HG02970 (cell line): ENCODE results near the gene NFYC.
"Not testable (repeated sequence)": the region's sequence is repeated elsewhere in the genome, so short reads cannot be mapped to it uniquely, and the experiment has no call there.

Source experiments
- ATAC-seq: cut with Tn5 transposase; IDR thresholded peaks from one replicate; pipeline ENCODE4 v1.9.1; 2021; ENCODE audit warnings: mild to moderate bottlenecking, moderate library complexity, moderate number of reproducible peaks; ENCODE audit not compliant: unreplicated experiment, low FRiP score

NFYC gene

GRCh38 chr1:40664791-40665190 is 26.7 kb upstream of the NFYC start:
- no peak for ATAC-seq

DNA sequence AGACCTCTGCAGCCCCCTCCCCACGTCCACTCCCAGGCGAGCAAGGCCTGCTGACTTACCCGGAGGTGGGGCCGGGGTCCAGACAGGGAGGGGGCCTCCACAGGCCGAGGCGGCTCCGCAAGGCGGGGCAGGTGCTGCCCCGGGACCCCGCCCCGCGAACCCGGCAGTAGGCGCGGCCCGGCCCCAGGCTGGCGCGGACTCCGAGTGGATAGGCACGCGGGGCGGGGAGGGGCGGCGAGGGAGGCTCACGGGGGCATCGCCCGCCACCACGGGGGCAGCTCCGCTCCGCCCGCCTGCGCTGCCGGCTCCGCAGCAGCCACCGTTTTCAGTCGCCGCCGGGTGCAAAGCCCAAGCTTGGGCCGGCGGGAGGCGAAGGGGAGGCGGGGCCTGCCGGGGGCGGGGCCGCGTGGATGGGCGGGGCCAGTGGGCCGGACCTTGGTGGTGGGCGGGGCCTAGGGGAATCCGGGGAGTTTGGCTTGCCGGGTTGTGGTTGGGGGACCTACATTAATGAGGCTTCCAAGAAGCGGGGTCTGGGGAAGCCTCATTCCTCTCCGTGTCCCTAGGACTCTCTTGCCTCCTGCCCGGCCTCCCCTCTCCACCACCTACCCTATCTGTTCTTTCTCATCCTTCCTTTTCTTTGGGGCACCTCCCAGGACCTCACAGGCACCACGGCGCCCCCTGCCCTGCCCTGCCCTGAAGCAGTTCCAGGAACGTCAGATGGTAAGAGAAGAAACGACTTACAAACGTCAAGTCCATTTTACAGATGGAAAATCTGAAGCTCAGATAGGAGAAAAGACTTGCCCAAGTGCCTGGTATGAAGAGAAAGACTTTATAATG is 26.0 kb upstream of the NFYC start, which contains the start of gene RIMS3:
Gene RIMS3, minus strand, starts transcription at position 348 of the 837 bp plus-strand sequence. CDS start 23,757 bp downstream, outside the sequence.
- peak; percentile 69 for ATAC-seq

DNA sequence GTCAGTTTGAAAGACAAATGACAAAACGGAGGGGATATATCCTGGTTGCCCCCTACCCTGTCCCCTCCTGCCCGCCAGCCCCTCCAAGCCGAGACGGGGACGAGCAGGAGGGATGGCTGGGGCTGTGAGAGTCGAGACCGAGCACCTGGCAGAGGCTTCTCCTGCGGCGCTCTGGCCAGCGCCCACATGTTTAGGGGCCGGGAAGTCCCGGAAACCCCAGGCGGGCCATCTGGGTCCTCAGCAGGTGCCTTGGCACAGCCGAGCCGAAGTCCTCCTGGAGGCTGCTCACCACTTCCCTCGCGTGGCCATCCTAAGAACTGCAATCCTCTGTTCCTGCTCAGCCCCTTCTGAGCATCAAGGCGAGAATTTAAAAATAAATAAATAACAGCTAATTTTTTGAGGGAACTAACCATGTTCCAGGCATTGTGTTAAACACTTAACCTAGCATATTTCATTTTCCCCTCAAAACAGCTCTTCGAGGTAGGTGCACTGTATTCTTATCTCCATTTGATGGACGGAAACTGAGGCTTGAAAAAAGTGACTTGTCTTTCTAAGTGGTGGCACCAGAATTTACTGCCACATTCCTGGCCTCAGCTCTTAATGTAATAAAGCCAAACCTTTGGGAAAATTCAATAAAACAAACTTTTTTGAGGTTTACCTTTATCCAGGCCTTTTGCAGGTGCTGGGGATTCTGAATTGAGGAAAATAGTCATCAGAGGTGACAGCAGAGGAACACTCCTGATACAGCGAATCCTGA is 22.6 kb upstream of the NFYC start:
- no peak for ATAC-seq

GRCh38 chr1:40673452-40673851 is 18.1 kb upstream of the NFYC start:
- ATAC-seq, result no peak

GRCh38 chr1:40676501-40676900 is 15.0 kb upstream of the NFYC start:
- no peak for ATAC-seq

DNA sequence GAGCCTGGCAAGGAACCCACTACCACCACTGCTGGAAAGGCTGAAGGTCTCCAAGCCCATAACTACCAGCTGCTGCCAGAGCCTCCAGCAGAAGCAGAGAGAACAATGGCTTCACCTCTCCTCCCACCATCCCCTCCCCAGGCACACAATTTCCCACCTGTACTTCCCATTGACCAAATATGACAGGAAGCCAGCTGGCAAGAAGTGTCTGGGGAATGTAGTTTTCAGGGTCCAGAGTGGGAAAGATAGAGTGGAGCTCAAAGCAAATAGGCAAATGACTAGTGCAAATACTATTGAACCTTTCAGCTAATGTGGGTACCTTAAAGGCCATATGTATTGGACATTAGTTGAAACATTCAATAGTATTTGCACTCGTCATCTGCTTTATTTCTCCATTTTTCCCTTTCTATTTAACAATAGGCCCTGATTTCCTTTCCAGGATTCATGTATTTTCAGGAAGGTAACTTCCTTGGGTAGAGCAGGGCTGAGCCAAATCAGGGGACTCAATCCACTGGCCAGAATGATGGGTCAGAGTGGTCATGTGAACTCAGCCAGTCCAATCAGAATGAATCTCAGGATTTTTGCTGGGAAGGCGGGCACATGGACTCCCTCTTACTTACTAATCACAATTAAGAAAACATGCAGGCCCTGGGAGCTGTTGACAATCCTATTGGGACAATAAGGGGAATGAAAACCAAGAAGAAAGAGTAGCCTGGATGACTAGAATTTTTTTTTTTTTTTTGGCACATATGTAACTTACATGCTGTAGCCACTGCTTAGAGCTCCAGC is 12.1 kb upstream of the NFYC start:
- ATAC-seq, result no peak

- no peak for ATAC-seq
Measured at GRCh38 chr1:40684669-40685068, 6.8 kb upstream of the NFYC start.

GRCh38 chr1:40687059-40687458 is 4.4 kb upstream of the NFYC start:
- no peak for ATAC-seq

DNA sequence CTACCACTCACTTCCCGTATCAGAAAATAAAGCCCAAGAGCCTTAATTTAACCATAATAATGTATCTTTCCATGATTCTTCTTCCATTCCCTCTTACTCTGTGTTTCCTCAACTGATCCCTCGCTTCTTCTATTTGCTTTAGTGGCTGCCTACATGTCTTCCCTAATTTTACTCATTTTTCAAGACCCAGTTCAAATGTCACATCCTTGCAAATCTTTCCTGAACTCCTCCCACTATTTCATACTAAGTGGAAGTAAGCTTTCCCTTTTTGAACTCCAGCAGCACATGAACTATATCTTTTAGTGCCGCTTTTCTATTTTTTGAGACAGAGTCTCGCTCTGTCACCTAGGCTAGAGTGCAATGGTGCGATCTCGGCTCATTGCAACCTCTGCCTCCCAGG is 3.8 kb upstream of the NFYC start:
- no peak for ATAC-seq

DNA sequence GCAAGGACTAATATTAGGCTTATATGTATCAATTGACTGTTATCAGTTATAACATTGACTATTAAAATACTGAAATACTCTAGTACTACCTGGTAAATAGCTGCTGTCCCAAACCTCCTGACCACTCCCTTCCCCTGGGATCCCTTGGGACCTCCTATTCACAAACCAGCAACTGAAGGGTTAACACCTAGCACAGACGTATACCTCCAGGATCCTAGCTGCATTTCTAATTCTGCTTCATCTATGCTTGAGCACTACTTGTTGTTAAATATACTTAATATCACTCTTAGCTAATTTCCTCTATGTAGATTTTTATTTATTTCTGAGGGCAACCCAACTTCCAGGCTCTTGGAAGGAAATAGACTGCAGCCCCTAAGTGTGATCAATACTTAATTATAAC is 1.8 kb upstream of the NFYC start:
- ATAC-seq, result no peak

DNA sequence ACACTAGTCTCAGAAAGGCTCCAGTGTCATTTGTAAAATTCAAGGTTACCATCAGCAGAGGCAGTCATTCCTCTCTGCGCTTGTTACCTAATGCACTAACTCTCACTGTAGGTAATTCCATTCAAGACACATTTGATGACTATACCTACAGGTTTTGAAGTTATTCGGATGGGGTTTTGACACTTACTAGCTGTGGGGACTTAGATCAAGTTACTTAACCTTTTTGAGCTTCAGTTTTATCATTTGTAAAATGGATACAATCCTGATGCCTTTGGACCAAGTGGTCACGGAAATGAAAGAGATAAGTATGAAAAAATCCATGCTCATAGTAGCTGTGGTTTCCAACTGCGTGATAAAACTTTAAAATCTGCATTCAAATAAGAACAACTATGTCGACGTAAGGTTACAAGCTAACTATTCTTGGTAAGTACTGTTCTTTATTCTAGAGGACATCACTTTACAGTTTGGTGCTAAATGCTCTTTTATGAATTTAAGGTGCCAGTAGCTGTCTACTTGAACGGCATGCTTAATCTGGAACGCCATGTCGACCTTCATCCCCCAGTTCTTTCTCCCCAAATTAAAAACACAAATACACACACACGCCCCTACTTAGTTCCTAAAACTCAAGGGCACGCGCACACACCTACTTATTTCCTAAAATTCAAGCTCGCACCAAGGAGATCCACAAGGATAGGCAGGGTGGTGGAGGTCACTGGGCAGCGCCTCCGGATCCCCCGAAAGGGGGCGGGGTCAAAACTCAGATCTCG is 550 bp upstream of the NFYC start:
- no peak for ATAC-seq

- ATAC-seq, result no peak
Measured at GRCh38 chr1:40692429-40692895, 958 bp downstream of the NFYC start.

- ATAC-seq, result no peak
Measured at GRCh38 chr1:40693425-40693824, 1.9 kb downstream of the NFYC start.

- no peak for ATAC-seq
Measured at GRCh38 chr1:40694353-40694874, 2.9 kb downstream of the NFYC start.

DNA sequence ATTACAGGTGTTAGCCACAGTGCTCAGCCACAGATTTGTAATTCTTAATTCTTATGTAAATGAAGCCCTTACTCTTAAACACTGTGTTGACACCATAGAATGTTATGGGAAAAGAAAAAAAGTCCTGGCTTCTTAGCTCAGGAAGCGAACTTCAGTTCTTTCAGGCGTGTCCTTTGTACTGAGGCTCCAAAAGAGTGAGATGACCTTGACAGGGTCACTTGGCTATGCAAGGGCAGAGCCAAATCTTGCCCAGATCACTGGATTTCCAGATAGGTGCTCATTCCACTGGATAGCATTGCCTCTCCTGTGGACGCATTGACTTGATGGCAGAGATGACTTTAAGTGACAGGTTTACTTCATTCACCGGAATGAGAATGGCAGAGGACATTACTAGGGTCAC is 4.8 kb downstream of the NFYC start:
- no peak for ATAC-seq

DNA sequence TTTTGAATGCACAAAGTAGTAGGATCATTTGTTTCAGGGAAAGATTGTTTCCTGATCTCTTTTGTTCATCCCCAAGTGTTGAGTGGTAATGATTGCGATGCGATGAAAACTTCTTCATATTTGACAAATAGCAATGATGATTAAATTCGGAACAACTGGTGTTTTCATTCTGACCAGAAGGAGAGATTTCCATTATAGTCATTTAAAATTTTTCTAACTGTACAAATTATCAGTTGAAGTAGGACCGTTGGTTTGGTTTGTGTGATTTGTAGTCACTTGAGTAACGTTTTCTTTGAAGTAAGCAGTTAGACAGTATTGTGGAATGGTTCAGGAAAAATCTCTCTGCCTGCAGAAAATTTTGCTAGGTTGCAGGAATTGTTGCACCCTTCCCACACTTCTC is 5.9 kb downstream of the NFYC start:
- no peak for ATAC-seq

DNA sequence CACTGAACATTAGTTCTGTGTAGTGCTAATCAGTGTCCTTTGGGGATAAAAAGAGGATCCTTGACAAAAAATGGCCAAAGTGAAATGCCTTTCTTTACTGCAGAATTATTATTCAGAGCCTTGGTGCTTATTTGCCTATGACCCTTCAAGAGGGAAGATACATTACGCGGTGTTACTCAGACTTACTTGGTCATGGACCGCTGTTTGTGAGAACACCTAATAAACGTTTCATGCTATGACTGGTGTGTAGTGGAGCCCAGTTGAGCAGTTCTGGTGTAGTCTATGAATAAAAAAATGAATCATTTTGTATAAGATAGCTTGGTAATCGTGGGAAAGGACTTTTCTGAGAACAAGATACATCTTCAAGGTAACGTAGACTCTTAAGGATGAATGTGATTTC is 8.3 kb downstream of the NFYC start:
- no peak for ATAC-seq

DNA sequence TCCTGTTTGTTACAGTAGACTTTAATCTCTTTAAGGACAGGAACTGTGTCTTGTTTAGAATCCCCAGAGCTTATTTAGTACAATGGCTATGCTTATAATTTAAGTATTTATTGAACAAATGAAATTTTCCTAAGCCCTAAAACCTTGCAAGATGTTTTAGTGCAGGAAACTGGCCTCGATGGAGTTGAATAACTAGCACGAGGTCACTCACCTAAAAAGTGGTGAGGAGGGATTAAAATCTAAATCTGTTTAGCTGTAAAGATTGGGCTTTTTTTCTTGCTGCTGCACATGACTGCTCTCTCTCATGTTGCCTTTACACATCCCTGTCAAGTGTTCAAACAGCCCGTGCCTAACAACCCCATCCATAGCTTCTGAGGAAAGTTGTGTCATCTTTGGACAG is 10.2 kb downstream of the NFYC start:
- no peak for ATAC-seq

- not testable (repeated sequence) for ATAC-seq
Measured at GRCh38 chr1:40702810-40703209, 11.3 kb downstream of the NFYC start.

DNA sequence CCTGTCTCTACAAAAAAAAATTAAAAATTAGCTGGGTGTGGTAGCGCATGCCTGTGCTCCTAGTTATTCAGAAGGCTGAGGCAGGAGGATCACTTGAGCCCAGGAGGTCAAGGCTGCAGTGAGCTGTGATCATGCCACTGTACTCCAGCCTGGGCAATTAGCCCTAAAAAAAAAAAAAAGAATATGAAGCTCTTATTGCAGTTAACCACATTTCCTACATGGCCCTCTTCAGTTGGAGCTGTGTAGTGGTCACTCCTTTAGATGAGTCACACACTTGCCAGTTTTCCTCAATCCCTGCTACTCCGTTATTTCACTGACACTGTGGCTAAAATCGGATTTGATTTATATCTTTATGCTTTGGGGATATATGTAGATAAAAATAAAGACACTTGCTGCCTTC is 11.8 kb downstream of the NFYC start:
- no peak for ATAC-seq
